ENCODE results near the gene GPX4.
"Not testable (repeated sequence)": the region's sequence is repeated elsewhere in the genome, so short reads cannot be mapped to it uniquely, and the experiment has no call there.

Gene GPX4

DNA sequence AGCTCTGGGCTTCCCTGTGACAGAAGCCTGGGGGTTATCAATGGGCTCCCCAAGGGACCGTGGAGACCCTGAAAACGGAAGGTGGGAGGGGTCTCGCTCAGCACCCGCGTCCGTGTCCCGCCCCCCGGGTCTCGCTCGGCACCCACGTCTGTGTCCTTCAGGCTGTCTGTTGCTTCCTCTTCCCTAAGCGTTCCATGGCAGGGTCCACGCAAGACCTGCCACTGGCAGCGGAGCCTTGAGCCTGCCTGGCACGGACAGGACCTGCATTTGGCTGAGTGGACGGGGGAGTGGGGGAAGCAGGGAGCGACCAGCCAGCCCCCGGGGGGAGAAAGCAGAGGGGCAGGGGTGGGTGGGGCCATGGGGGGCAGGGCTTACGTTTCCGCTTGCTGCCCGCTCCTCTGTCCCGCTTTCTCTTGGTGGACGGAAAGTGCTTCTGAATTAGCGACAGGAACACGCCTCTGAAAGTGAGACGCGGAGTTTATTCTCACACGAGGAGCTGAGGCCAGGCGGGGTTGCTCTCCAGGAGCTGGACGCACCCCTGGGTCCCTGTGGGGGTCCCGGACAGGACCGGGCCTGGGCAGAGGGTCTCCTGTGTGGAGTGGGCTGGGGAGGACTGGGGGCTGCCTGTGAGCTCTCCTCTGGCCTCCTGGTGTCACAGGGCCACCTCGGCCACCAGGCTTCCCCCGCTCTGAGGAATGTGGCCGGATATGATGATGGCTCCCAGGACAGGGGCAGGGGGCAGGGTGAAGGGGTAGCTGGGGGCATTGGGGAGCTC lies 12.0 kb downstream of the GPX4 start:
- DNase-seq, result no peak

GRCh38 chr19:1116726-1117581 lies 13.2 kb downstream of the GPX4 start:
- no peak for DNase-seq

DNA sequence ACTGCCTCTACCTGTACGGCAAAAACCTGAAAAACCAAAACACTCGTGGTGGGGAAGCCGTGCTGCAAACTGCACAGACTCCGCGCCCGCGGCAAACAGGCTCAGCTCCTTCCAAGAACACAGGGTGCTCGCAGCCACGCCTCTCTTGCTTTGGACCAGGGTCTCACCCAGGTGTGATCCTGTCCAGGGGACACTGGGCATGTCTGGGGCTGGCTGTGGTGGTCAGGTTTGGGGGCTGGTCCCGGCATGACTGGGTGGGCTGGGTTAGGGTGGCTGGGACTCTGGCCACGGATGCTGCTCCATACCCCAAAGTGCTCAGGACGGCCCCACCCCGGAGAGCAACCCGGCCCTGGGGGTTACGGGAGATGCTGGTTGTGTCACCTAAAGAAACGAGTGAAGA lies 13.9 kb downstream of the GPX4 start:
- no peak for DNase-seq

DNA sequence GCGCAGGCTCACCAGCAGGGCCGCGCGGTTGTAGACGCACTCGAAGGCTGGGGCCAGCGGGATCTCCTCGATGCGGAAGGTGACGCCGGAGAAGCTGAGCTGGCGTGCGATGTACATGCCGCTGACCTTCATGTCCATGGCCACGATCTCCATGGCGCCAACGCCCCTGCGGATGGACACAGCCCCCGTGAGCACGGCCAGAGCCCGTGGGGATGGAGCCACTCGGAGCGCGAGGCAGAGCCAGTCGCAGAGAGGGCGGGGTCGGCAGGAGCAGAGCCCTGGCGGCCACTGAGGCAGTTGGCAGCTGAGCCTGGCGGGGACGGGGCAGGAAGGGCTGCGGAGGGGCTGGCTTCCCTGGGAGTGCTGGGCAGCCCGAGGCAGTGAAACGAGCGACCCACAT lies 15.2 kb downstream of the GPX4 start:
- no peak for DNase-seq

GRCh38 chr19:1119475-1120217 lies 15.9 kb downstream of the GPX4 start:
- no peak for DNase-seq

GRCh38 chr19:1121395-1121794 lies 17.6 kb downstream of the GPX4 start:
- DNase-seq, result no peak

DNA sequence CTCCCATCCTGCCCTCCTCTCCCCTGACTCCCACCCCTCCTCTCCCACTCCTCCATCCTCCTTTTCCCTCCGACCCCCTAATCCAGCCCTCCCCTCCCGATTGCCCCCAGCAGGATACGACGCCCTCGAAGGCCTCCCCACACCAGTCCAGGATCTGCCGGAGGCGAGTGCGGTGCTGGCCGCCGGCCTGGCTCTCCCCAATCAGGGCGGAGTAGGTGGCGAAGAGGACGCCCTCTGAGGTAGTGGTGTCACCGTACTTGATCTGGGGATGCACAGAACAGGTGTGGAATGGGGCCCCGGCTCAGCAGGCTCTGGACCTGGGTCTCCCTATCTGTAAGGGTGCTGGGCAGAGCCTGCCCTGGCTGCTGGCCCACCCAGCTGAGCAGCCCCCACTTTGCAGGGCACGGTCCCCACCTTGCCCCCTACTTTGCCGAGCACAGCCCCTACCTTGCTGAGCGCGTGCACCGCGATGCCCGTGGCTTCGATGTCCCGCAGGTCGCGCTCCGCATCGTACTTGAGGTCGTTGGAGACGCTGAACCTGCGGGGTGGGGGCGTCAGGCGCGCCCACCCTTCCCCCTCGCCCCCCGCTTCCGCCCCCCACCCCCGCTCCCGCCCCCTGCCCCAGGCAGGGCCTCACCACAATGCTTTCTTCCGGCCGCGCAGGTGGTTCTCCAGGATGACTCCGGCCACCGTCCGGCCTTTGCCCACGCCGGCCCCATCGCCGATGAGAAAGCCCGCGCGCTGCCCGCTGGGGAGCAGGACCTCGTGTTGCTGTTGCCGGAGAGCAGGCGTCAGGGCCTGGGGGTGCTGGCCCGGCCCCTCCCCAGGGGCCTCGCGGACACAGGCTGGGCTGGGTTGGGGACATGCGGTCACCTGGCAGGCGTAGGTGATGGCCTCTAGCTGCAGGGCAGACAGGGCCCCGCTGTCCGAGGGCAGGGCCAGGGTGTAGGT lies 18.5 kb downstream of the GPX4 start:
- DNase-seq, result no peak

- DNase-seq, result no peak
These were observed 19.2 kb downstream of the GPX4 start for GRCh38 chr19:1122972-1123363.

DNA sequence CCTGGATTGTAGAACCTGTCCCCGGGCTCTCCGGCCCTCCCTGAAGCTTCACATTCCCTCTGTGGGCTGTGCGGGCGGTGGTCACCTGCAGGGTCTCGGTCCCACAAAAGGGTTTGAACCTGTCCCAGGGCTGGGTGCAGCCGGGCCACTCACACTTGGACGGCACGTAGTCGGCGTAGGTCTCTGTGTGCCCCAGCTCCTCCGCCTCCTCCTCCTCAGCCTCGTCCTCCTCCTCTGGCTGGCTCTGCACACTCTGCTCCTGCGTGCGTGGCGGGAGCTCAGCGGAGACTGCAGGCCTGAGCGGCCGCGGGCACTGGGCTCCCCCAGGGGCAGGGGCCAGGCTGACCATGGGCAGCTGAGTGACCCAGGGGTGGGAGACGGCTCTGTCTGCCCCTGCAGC lies 19.6 kb downstream of the GPX4 start:
- DNase-seq, result no peak

DNA sequence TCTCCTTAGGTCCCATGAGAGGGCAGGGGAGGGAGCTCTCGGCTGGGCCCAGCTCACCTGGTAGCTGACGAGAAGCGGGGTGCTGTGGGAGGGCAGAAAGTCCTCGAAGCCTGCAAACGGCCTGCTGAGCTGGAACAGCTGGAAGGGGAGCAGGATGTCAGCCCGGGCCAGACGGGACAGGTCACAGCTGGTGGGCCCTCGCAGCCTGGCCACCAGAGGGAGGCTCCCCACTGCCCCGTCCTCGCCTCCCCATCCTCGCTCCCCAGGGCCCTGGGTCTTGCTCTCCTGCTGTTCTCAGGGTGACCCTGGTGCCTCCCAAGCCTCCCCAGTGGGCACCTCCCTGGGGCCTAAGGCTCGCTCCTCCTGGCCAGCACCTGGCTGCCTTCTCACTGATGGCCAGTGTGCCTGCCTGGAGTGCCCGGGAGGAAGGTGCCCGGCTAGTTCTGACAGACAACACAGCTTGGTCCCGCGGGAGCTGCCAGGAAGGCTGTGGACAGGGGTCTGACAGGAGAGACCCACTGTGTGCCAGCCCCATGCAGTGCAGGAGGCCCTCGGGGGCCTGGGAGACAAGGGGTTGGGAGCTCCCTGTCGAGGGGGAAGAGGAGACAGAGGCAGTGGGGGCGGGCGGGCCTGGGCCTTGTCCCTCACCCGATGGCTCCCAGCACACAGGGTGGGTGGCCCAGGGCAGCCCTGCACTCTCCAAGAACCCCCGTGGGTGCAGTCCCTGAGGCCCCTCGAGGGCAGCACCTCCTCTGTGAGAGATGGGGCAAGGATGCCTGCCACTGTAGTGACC lies 20.3 kb downstream of the GPX4 start:
- DNase-seq, result no peak

- DNase-seq, result no peak
These were observed 22.0 kb downstream of the GPX4 start for GRCh38 chr19:1125601-1126467.

DNA sequence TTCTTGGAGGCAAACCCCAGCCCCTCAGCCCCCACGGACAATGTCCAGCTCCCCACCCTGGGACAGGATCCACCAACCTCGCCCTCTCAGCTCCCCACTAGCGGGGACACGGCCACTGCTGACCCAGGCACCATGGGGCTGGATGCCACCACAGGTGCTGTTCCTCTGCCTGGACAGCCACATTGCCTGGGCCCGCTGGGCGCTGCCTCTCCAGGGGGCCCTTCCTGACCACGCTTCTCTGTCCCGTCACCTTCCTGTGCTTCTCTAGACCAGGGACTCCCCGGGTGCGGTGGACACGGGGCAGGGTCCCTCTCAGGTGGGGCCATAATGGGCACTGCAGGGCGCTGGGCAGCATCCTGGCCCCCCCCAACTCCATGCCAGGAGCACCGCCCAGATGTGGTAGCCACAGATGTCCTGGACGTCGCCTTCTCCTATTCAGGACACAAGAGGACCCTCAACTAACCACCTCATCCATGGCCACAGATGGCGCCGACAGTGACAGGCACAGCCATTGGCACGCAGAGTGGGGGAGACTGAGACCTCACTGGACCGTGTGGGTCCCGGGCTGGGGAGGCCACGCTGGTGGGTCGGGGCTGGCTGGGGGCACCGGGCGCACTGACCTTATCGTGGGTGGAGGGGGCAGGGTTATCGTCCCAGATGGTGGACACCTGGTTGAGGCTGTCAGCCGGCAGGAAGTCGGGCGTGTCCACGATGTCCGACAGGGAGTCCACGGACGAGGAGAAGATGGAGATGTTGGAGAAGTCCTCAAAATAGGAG lies 23.4 kb downstream of the GPX4 start:
- no peak for DNase-seq

DNA sequence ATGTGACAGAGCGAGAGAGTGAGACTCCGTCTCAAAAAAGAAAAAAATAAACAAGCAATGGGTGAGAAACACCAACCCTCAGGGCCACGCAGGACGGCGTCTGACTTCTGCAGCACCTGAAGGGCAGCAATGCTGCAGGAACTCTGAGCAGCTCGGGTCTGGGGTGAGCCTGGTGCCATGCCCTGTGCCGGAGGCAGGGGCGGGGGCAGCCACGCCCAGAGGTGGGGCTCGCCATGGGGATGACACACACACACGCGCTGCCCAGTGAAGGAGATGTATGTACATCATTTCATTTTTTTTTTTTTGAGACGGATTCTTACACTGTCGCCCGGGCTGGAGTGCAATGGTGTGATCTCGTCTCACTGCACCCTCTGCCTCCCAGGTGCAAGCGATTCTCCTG lies 24.3 kb downstream of the GPX4 start:
- no peak for DNase-seq

DNA sequence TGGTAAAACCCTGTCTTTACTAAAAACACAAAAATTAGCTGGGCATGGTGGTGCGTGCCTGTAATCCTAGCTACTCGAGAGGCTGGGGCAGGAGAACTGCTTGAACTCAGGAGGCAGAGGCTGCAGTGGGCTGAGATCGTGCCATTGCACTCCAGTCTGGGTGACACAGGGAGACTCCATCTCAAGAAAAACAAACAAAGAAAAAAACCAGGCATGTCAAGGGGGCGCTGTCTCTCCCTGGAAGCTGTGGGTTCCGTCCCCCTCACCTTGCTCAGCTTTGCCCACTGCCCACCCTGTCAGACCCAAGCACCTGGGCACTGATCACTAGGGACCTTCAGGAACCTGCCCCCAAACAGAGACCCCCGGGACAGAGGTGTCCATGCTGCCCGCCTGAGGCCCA lies 25.3 kb downstream of the GPX4 start:
- not testable (repeated sequence) for DNase-seq

- no peak for DNase-seq
These were observed 25.7 kb downstream of the GPX4 start for GRCh38 chr19:1129535-1129934.

DNA sequence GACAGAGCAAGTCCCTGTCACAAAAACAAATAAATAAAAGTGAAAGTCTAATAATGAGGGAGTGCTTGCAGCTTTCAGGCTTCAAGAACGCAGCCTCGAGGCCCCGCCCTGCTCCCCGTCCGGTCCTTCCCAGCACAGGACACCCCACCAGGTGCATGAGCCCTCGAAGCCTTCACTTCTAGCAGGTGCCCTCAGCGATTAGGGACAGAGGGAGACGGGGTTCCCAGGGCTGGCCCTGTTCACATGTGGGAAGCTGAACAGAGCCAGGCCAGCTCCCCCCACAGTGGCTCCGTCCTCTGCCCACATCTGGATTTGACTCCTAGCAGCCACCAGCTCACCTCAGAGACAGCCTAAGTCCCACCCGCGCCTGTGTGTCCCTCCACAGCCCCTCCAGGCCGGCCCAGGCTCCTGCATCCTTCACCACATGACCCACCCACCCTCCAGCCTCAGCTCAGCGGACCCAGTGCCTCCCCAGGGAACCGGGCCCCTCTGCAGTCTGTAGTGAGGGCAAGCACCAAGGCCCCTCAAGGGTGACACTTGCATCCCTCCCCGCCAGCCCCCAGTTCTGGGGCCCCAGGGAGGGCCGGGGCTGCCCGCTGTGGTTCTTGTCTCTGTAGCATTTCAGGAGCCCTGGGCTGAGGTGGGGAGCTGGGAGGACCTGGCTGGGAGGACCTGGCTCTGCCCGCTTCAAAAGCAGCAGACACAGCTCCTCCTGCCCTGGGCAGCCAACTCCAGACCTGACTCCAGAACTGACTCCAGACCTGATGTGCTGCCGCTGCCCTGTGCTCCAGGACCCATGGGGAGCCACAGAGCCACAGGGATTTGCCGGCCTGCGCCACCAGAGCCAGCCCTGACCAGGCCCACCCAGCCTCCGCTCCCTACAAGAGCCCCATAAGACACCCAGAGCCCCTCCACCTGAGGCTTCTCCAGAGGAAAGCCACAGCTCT lies 27.2 kb downstream of the GPX4 start:
- no peak for DNase-seq

DNA sequence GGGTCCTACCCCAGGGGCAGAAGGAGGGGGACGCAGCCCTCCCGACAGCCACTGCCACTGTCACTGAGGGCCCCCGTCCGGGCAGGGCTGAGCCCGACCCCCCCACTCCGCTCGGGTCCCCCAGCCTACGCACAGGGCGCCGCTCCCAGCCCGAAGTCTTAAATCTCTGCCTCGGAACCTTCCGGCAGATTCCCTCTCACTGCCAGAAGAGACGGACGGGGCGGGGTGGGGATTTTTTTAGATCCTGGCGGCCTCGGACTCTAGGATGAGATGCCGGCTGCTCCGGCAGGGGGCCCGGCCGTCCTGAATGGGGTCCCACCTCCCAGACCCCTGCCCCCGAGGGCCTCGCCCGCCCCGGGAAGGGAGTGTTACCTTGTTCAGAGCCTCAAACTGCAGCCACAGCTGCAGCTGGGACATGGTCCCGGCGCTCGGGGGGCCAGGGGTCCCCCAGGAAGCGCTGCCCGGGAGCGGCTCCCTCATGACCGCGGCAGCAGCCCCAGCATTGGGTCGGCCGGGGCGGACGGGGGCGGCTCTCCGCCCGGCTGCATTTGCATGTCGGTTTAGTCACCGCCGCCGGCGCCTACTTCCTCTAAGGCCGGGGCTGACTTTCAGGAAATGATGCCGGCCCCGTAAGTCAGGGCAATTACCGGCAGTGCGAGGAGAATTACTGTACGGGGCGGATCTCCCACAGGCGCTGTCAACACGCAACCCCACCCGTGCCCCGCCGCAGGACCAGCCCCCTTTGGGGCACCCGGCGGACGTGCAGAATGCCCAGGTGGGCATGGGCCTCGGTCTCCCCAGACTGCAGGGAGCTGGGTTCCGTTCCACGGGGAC lies 28.1 kb downstream of the GPX4 start:
- no peak for DNase-seq
